Measurements from ENCODE around the gene S100A3. TPM values are rescaled to one million over a fixed set of nuclear protein-coding genes. Genes with fewer than 3 reads are reported as not detected.

The S100A3 gene
- total RNA-seq, 8 experiments from 2014 or later, result 0.36 to 4.1 (median 1.00) TPM; not detected in 3

GRCh38 chr1:153553096-153553495, 4.0 kb upstream of the S100A3 start:
- ATAC-seq (replicated peaks in 6 of 8), result no peak
- H3K4me3 ChIP-seq, result no peak overlapping the region
- no peaks in the 10 kb centered on the region for H3K4me1 ChIP-seq (replicated peaks in 1 of 2)
- 80 to 93% (median 86%) methylated on average over 1 to 10 of the region's 12 CpGs; no CpG with 5 or more reads in 7 of the 10 experiments for WGBS, 10 experiments
- no peak overlapping the region for H3K27ac ChIP-seq
- in situ Hi-C loops (cut with MboI; ENCODE audit: low pct_unique_long_range_greater_than_20kb in 2 of 9, low sequenced_read_pairs in 9 of 9, unreplicated experiment in 9 of 9), result no loop called here

DNA sequence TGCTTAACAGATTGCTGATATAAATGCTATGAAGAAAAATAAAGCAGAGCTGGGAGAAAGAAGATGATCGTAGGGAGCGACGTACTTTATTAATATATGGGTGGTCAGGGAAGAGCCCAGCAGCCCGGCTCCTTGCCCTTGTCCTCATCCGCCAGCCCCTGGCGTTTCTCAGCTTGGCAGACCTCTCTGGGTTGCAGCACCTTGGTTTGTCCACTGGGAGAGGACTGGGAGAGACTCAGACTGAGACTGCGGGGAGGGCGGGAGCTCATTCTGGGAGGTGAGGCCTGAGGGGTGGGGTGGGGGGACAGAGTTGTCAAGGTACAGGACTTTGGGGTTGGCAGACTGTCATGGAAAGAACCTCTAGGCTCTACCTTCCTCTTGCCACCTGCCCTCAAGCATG, 3.3 kb upstream of the S100A3 start:
- no peak overlapping the region for H3K4me3 ChIP-seq
- H3K27ac ChIP-seq, result no peak overlapping the region
- in situ Hi-C loops (cut with MboI; ENCODE audit: low pct_unique_long_range_greater_than_20kb in 2 of 9, low sequenced_read_pairs in 9 of 9, unreplicated experiment in 9 of 9), result no loop called here
- H3K4me1 ChIP-seq (replicated peaks in 1 of 2), result peaks cover under 1 to 2% of the 10 kb centered on the region in 2 donors
- 77 to 100% (median 88%) methylated on average over 1 to 6 of the region's 8 CpGs; no CpG with 5 or more reads in 2 of the 10 experiments for WGBS, 10 experiments
- ATAC-seq (replicated peaks in 6 of 8), result peak in 1 of 8 experiments; percentile 39

DNA sequence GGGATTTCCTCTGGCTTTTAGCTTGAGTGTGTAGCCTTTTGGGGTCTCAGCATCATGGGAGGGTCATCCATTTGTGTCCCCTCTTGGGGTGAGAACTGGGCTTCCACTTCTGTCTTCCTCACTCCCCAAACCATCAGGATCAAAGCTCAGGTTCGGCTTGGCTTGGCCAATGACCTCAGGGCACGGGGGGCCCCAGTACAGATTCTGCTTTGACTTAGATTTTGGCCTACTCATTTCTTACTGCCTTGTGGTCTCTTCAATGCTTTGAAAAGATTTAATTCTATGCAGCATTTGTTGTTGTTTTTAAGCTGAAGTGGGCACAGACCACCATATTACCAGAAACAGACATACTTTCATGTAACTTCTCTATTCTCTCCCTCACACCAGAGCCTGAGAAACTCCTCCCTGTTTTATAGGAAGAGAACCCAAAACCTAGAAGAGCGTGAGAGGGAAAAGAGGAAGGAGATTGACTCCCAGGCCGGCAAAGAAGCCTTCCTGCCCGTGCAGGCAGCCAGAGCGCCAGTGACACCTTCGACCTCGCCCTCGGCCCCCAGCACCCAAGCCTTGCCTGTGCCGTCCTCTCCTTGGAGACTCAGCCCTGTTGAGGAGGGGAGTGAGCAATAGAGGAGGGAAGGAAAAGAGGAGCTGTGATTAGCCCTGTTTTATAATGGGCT, 1.9 kb upstream of the S100A3 start:
- no peak for ATAC-seq (replicated peaks in 6 of 8)
- H3K27ac ChIP-seq, result no peak overlapping the region
- 80 to 93% (median 83%) methylated on average over 3 to 9 of the region's 10 CpGs; no CpG with 5 or more reads in 4 of the 10 experiments for WGBS, 10 experiments
- in situ Hi-C loops (cut with MboI; ENCODE audit: low pct_unique_long_range_greater_than_20kb in 2 of 9, low sequenced_read_pairs in 9 of 9, unreplicated experiment in 9 of 9), result no loop called here
- peaks cover 4 to 7% of the 10 kb centered on the region in 2 donors for H3K4me1 ChIP-seq (replicated peaks in 1 of 2)
- H3K4me3 ChIP-seq, result no peak overlapping the region

- ATAC-seq (replicated peaks in 6 of 8), result no peak
- Histone ChIP-seq H3K4me3 (no peak overlapping the region), H3K4me1 (replicated peaks in 1 of 2) (peaks cover 8 to 13% of the 10 kb centered on the region in 2 donors), H3K27ac (no peak overlapping the region)
- 70 to 100% (median 87%) methylated on average over 1 to 4 of the region's 4 CpGs; no CpG with 5 or more reads in 3 of the 10 experiments for WGBS, 10 experiments
- in situ Hi-C loops (cut with MboI; ENCODE audit: low pct_unique_long_range_greater_than_20kb in 2 of 9, low sequenced_read_pairs in 9 of 9, unreplicated experiment in 9 of 9), result no loop called here
Measured at GRCh38 chr1:153550398-153550758, 1.3 kb upstream of the S100A3 start.

- Histone ChIP-seq H3K4me1 (replicated peaks in 1 of 2) (peaks cover 13 to 17% of the 10 kb centered on the region in 2 donors), H3K27ac (no peak overlapping the region), H3K4me3 (no peak overlapping the region)
- WGBS, 10 experiments, result 38 to 93% (median 79%) methylated on average over 2 to 5 of the region's 6 CpGs; no CpG with 5 or more reads in 6 of the 10 experiments
- no peak for ATAC-seq (replicated peaks in 6 of 8)
- in situ Hi-C loops (cut with MboI; ENCODE audit: low pct_unique_long_range_greater_than_20kb in 2 of 9, low sequenced_read_pairs in 9 of 9, unreplicated experiment in 9 of 9), result no loop called here
Measured at GRCh38 chr1:153549741-153550397, 811 bp upstream of the S100A3 start.

- H3K4me1 ChIP-seq (replicated peaks in 1 of 2), result peaks cover 19 to 25% of the 10 kb centered on the region in 2 donors
- ATAC-seq (replicated peaks in 6 of 8), result peak in 1 of 8 experiments; percentile 1
- no peak overlapping the region for H3K4me3 ChIP-seq
- no peak overlapping the region for H3K27ac ChIP-seq
- 60 to 87% (median 78%) methylated on average over 1 to 11 of the region's 19 CpGs; no CpG with 5 or more reads in 6 of the 10 experiments for WGBS, 10 experiments
- in situ Hi-C loops (cut with MboI; ENCODE audit: low pct_unique_long_range_greater_than_20kb in 2 of 9, low sequenced_read_pairs in 9 of 9, unreplicated experiment in 9 of 9), result no loop called here
Measured at GRCh38 chr1:153547560-153548551, 1.2 kb downstream of the S100A3 start.

- 0 to 90% (median 70%) methylated on average over 1 to 11 of the region's 14 CpGs; no CpG with 5 or more reads in 5 of the 10 experiments for WGBS, 10 experiments
- Histone ChIP-seq H3K27ac (no peak overlapping the region), H3K4me1 (replicated peaks in 1 of 2) (peaks cover 19 to 25% of the 10 kb centered on the region in 2 donors), H3K4me3 (no peak overlapping the region)
- in situ Hi-C loops (cut with MboI; ENCODE audit: low pct_unique_long_range_greater_than_20kb in 2 of 9, low sequenced_read_pairs in 9 of 9, unreplicated experiment in 9 of 9), result no loop called here
- peak in 1 of 8 experiments; percentile 13 for ATAC-seq (replicated peaks in 6 of 8)
Measured at GRCh38 chr1:153546796-153547559, 2.1 kb downstream of the S100A3 start.

DNA sequence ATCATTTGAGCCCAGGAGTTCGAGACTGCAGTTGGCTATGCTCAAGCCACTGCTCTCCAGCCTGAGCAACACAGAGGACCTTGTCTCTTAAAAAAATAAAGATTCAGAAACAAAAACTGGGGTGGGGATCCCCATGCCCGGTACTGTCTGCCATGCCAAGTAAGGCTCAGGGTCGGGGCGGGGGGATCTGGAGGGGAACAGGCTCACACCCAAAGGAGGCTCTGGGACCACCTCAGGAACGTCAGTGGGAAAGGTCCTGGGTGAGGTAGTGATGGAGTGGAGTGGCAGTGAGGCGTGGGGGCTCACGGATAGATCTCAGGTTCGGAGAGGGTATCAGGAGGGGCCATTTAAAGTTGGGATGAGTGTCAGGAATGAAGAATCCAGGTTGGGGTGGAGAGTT, 2.7 kb downstream of the S100A3 start:
- in situ Hi-C loops (cut with MboI; ENCODE audit: low pct_unique_long_range_greater_than_20kb in 2 of 9, low sequenced_read_pairs in 9 of 9, unreplicated experiment in 9 of 9), result no loop called here
- H3K4me3 ChIP-seq, result no peak overlapping the region
- 0 to 100% (median 100%) methylated on average over 2 to 4 of the region's 8 CpGs; no CpG with 5 or more reads in 7 of the 10 experiments for WGBS, 10 experiments
- H3K27ac ChIP-seq, result no peak overlapping the region
- H3K4me1 ChIP-seq (replicated peaks in 1 of 2), result peaks cover 19 to 25% of the 10 kb centered on the region in 2 donors
- no peak for ATAC-seq (replicated peaks in 6 of 8)

- 0 to 100% (median 20%) methylated on average over 1 to 9 of the region's 19 CpGs; no CpG with 5 or more reads in 2 of the 10 experiments for WGBS, 10 experiments
- H3K4me1 ChIP-seq (replicated peaks in 1 of 2), result peaks cover 19 to 25% of the 10 kb centered on the region in 2 donors
- in situ Hi-C loops (cut with MboI; ENCODE audit: low pct_unique_long_range_greater_than_20kb in 2 of 9, low sequenced_read_pairs in 9 of 9, unreplicated experiment in 9 of 9), result no loop called here
- ATAC-seq (replicated peaks in 6 of 8), result peak; percentile 39 to 95 (median 92)
- peak within 1 kb of the TSS in 1 of 2 donors; percentile 68 for H3K27ac ChIP-seq
- no peak within 1 kb of the TSS for H3K4me3 ChIP-seq
Measured at GRCh38 chr1:153545067-153546055, 3.7 kb downstream of the S100A3 start, which contains the start of gene S100A4. TSS of gene S100A4 (minus strand) at chr1:153545806. CDS start at chr1:153544794, 1,012 bp downstream.

DNA sequence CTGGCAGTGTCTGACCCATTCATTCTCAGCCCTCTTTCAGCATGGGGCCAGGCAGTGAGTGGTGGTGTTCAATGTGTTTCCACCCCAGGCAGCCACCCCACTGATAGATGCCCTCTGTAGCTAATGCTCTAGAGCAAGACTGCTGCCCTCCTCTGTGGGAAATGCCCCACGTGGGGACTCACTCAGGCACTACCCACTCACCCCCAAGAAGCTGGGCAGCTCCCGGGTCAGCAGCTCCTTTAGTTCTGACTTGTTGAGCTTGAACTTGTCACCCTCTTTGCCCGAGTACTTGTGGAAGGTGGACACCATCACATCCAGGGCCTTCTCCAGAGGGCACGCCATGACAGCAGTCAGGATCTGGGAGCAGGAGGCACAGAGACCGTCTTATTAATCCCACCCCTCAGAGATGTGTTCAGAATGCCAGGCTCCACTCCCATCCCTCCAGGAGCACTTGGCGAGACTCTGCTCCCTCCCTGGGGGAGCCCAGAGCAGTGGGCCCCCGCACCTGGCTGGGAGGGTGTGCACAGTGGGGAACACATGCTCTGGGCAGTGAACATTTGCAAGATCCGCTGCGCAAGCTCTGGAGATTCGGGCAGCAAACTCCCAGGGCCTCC, 4.5 kb downstream of the S100A3 start:
- H3K27ac ChIP-seq, result peak overlapping the region in 1 of 2 donors; percentile 68
- in situ Hi-C loops (cut with MboI; ENCODE audit: low pct_unique_long_range_greater_than_20kb in 2 of 9, low sequenced_read_pairs in 9 of 9, unreplicated experiment in 9 of 9), result no loop called here
- no peak overlapping the region for H3K4me3 ChIP-seq
- no peak for ATAC-seq (replicated peaks in 6 of 8)
- WGBS, 10 experiments, result 56 to 67% (median 62%) methylated on average over 3 to 9 of the region's 10 CpGs; no CpG with 5 or more reads in 7 of the 10 experiments
- H3K4me1 ChIP-seq (replicated peaks in 1 of 2), result peaks cover 19 to 25% of the 10 kb centered on the region in 2 donors

DNA sequence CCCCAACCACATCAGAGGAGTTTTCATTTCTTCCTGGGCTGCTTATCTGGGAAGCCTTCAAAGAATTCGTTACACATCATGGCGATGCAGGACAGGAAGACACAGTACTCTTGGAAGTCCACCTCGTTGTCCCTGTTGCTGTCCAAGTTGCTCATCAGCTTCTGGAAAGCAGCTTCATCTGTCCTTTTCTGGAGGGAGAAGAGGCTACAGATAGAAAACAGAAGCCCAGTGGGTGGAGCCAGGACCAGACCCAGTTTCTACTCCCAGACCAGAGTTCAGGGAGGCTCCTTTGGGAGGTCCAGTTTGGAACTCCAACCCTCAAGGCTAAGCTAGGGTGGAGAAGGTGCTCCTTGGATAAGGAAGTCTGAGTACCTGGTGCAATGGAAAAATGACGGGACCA, 5.3 kb downstream of the S100A3 start:
- H3K27ac ChIP-seq, result no peak overlapping the region
- in situ Hi-C loops (cut with MboI; ENCODE audit: low pct_unique_long_range_greater_than_20kb in 2 of 9, low sequenced_read_pairs in 9 of 9, unreplicated experiment in 9 of 9), result no loop called here
- 0 to 100% (median 90%) methylated on average over 1 to 4 of the region's 4 CpGs; no CpG with 5 or more reads in 3 of the 10 experiments for WGBS, 10 experiments
- H3K4me1 ChIP-seq (replicated peaks in 1 of 2), result peaks cover 19 to 25% of the 10 kb centered on the region in 2 donors
- no peak for ATAC-seq (replicated peaks in 6 of 8)
- no peak overlapping the region for H3K4me3 ChIP-seq
